Measurements from ENCODE around the gene MED15.

DNA sequence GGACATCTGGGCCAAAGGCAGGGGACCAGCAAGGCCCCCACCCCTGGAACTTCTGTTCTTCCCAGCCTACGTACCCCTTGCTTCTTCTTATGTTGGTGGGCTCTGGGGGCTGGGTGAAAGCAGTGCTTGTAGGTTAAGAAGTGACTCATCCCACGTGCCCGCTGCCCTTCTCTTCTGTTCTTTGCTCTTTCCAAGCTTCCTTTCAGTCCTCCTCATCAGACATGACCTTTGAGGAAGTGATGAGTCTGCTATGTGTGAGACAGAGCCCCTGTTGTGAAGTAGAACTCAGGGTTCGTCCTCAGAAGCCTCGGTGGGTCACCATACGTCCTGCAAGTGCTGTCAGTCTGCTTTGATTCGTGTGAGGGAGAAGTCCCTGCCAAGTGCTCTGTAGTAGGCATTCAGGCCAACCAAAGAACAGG lies 12.7 kb downstream of the MED15 start:
- TF ChIP-seq CTCF (IDR thresholded peaks at IDR 0.05) (no peak), POLR2A (IDR thresholded peaks at IDR 0.05) (no peak)
